Measurements from ENCODE around the gene CYP2A6. TPM values are rescaled to one million over a fixed set of nuclear protein-coding genes. Genes with fewer than 3 reads are reported as not detected.

Gene CYP2A6
- total and polyA plus RNA-seq, 2 of the 4 experiments (the other 2 are of a cell fraction) = not detected

Other genes with a start within 250 kb of the CYP2A6 start
- gene LTBP4, start 249.1 kb downstream of the CYP2A6 start, total RNA-seq (2012; rRNA removed) = 4.4 and 14.7 TPM in 2 replicates
- gene LTBP4, start 249.1 kb downstream of the CYP2A6 start, polyA plus RNA-seq (2012; rRNA removed) = 61.6 and 70.3 TPM in 2 replicates
- gene NUMBL, start 159.8 kb downstream of the CYP2A6 start, total RNA-seq (2012; rRNA removed) = 6.3 and 6.9 TPM in 2 replicates
- 29.0 and 29.8 TPM in 2 replicates for gene NUMBL, start 159.8 kb downstream of the CYP2A6 start, polyA plus RNA-seq (2012; rRNA removed)
- 14.2 and 14.9 TPM in 2 replicates for gene COQ8B, start 133.6 kb downstream of the CYP2A6 start, total RNA-seq (2012; rRNA removed)
- 23.2 and 23.5 TPM in 2 replicates for gene COQ8B, start 133.6 kb downstream of the CYP2A6 start, polyA plus RNA-seq (2012; rRNA removed)
- 7.7 and 8.6 TPM in 2 replicates for gene ITPKC, start 133.3 kb downstream of the CYP2A6 start, total RNA-seq (2012; rRNA removed)
- 8.6 and 9.4 TPM in 2 replicates for gene ITPKC, start 133.3 kb downstream of the CYP2A6 start, polyA plus RNA-seq (2012; rRNA removed)
- gene ACTMAP, start 100.0 kb downstream of the CYP2A6 start, total RNA-seq (2012; rRNA removed) = 0.28 and 0.54 TPM in 2 replicates
- gene ACTMAP, start 100.0 kb downstream of the CYP2A6 start, polyA plus RNA-seq (2012; rRNA removed) = 4.9 and 5.4 TPM in 2 replicates
- 28.3 and 30.3 TPM in 2 replicates for gene SNRPA, start 99.2 kb downstream of the CYP2A6 start, total RNA-seq (2012; rRNA removed)
- 81.3 and 158 TPM in 2 replicates for gene SNRPA, start 99.2 kb downstream of the CYP2A6 start, polyA plus RNA-seq (2012; rRNA removed)
- gene MIA, start 74.9 kb downstream of the CYP2A6 start, total RNA-seq (2012; rRNA removed) = not detected in 2 replicates
- 0.44 TPM in 1 of 2 replicates, not detected in the other for gene MIA, start 74.9 kb downstream of the CYP2A6 start, polyA plus RNA-seq (2012; rRNA removed)
- gene RAB4B, start 72.2 kb downstream of the CYP2A6 start, total RNA-seq (2012; rRNA removed) = 7.9 and 8.3 TPM in 2 replicates
- 21.4 and 25.9 TPM in 2 replicates for gene RAB4B, start 72.2 kb downstream of the CYP2A6 start, polyA plus RNA-seq (2012; rRNA removed)
- 50.5 and 54.1 TPM in 2 replicates for gene EGLN2, start 51.3 kb downstream of the CYP2A6 start, total RNA-seq (2012; rRNA removed)
- gene EGLN2, start 51.3 kb downstream of the CYP2A6 start, polyA plus RNA-seq (2012; rRNA removed) = 60.2 and 62.7 TPM in 2 replicates
- not detected in 2 replicates for gene CYP2A7, start 31.8 kb upstream of the CYP2A6 start, total RNA-seq (2012; rRNA removed)
- not detected in 2 replicates for gene CYP2A7, start 31.8 kb upstream of the CYP2A6 start, polyA plus RNA-seq (2012; rRNA removed)
- gene CYP2B6, start 140.8 kb upstream of the CYP2A6 start, total RNA-seq (2012; rRNA removed) = not detected in 2 replicates
- gene CYP2B6, start 140.8 kb upstream of the CYP2A6 start, polyA plus RNA-seq (2012; rRNA removed) = not detected in 2 replicates
- not detected in 2 replicates for gene CYP2A13, start 238.0 kb upstream of the CYP2A6 start, total RNA-seq (2012; rRNA removed)
- not detected in 2 replicates for gene CYP2A13, start 238.0 kb upstream of the CYP2A6 start, polyA plus RNA-seq (2012; rRNA removed)

Data from IMR-90 (cell line).